HG03432 (cell line): Measurements from ENCODE around the gene AIG1.
"Not testable (repeated sequence)": the region's sequence is repeated elsewhere in the genome, so short reads cannot be mapped to it uniquely, and the experiment has no call there.

ENCODE experiments used
- ATAC-seq: cut with Tn5 transposase; IDR thresholded peaks from one replicate; pipeline ENCODE4 v1.9.1; 2021; ENCODE audit warnings: mild to moderate bottlenecking, moderate library complexity; ENCODE audit not compliant: unreplicated experiment

The AIG1 gene

GRCh38 chr6:143160439-143161220 is 99.9 kb downstream of the AIG1 start:
- ATAC-seq, result no peak

GRCh38 chr6:143163621-143164020 is 102.9 kb downstream of the AIG1 start:
- no peak for ATAC-seq

GRCh38 chr6:143164565-143165105 is 103.9 kb downstream of the AIG1 start:
- no peak for ATAC-seq

- ATAC-seq, result no peak
These were observed 104.7 kb downstream of the AIG1 start for GRCh38 chr6:143165315-143165855.

DNA sequence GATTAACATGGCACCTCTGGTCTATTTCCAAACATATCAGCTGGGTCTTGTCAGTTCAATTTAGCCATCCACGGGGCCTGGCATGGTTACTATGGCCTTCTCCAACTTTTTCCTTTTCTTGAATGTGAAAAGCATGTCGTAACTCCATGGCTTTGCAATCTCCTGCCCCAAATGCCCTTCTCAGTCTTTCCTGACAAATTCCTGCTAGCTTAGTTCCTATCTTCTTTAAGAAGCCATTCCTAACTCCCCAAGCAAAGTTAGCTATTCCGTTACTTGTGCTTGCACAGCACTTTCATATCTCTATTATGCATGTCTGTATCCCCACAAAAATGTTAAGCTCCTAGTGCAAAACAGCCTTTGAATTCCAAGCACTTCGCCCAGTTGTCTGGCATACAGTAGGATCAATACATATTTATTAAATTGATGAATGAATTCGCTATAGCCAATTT is 105.6 kb downstream of the AIG1 start:
- no peak for ATAC-seq

- ATAC-seq, result no peak
These were observed 106.5 kb downstream of the AIG1 start for GRCh38 chr6:143167224-143167623.

DNA sequence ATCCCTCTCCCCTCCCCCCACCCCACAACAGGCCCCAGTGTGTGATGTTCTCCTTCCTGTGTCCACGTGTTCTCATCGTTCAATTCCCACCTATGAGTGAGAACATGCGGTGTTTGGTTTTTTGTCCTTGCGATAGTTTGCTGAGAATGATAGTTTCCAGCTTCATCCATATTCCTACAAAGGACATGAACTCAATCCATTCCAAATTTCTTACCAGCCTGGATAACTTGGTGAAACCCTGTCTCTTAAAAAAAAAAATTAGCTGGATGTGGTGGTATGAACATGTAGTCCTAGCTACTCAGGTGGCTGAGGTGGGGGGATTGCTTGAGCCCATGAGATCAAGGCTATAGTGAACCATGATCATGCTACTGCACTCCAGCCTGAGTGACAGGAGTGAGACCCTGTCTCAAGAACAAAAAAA is 107.7 kb downstream of the AIG1 start:
- ATAC-seq, result not testable (repeated sequence)

GRCh38 chr6:143169440-143169839 is 108.8 kb downstream of the AIG1 start:
- ATAC-seq, result no peak

- no peak for ATAC-seq
These were observed 113.8 kb downstream of the AIG1 start for GRCh38 chr6:143174516-143174915.

DNA sequence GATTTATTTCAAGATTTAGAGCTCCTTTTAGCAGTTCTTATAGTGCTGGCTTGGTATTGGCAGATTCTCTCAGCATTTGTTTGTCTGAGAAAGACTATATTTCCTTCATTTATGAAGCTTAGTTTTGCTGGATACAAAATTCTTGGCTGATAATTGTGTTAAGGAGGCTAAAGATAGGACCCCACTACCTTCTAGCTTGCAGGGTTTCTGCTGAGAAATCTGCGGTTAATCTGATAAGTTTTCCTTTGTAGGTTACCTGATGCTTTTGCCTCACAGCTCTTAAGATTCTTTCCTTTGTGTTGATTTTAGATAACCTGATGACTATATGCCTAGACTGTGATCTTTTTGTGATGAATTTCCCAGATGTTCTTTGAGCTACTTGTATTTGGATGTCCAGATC is 114.3 kb downstream of the AIG1 start:
- ATAC-seq, result no peak

GRCh38 chr6:143176090-143177021 is 115.7 kb downstream of the AIG1 start:
- no peak for ATAC-seq

DNA sequence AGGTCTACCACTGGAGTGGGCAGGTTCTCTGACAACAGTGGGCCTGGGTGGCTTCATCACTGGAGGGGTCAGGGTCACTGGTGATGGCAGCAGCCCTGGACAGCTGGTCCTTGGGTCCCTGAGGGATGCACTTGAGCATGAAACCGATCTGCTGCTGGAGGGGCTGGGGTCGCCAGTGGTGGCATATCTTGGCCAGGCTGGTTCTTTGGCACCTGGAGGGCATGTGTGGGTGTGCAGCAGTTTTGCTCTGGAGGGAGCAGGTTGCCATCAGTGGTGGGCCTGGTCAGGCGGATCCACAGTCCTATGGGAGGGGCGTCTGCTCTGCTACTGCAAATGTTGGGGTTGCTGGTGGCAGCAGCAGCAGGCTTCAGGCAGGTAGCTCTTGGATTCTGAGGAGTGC is 117.0 kb downstream of the AIG1 start:
- no peak for ATAC-seq

DNA sequence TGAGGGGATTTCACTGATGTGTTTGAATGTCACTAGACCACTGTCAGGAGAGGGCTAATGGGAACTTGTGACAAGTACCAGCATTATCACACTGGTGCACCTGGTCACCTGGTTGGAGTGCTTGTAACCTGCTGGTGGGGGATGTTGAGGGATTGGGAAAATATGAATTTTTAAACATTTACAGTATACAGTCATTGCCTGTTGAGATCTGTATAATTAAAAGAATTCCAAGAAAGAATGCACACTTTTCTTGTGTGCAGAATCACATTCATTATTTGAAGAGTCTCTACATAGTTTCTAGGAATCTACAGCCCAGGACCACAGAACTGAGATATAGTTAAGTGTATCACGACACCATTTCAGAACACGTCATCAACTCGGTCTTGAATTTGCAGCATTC is 118.4 kb downstream of the AIG1 start:
- ATAC-seq, result no peak

GRCh38 chr6:143179901-143180612 is 119.4 kb downstream of the AIG1 start:
- ATAC-seq, result no peak

DNA sequence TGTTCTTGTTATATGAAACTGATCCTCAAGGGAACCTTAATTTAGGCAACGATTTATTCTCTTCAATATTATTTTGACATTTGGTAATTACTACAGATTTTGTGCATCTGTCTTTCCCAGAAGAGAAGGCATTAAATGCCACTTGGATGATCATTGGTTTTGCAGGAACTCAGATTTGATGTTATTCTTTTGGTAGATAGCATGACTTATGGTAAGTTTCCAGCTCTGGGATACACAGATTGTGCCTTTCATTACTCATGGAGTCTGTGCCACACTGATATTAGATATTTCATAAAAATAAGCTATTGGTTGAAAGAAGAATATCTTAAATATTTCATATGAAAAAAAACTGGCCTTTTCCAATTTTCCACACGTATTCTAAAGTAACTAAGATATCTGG is 120.1 kb downstream of the AIG1 start:
- ATAC-seq, result no peak

- ATAC-seq, result no peak
These were observed 123.0 kb downstream of the AIG1 start for GRCh38 chr6:143183666-143184065.

DNA sequence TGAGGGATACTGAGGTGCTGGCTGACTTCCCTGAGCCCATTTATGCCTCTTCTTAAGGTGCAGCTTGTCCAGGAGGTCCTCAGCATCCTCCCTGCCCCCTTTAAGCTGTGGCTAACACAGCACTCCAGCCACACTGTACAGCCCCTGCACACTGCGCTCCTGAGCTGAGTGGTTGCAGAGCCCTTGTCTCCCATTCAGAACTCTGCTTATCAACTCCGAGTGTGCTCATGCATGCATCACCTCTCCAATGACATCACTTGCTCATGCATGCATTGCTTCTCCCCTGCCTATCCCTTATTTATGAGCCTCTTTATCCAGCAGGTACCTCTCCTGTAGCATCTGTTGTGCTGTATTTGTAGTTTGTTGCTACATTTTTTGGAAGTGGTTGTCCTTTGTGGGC is 124.6 kb downstream of the AIG1 start:
- no peak for ATAC-seq

- no peak for ATAC-seq
These were observed 126.7 kb downstream of the AIG1 start for GRCh38 chr6:143187238-143187923.

- no peak for ATAC-seq
These were observed 127.6 kb downstream of the AIG1 start for GRCh38 chr6:143188292-143188691.

- ATAC-seq, result no peak
These were observed 130.7 kb downstream of the AIG1 start for GRCh38 chr6:143191361-143191760.
